KMS-11 (cell line): Measurements from ENCODE around the gene DNAJB12.

ENCODE experiments used
- H2AFZ ChIP-seq: fragments of 200-600 bp; sonication (generic); 2 replicates; pipeline ENCODE4 v1.6.1; 2016; ENCODE audit warnings: antibody characterized with exemption, mixed run types, low read depth
- H3K27ac ChIP-seq: fragments of 200-600 bp; sonication (generic); 2 replicates; pipeline ENCODE4 v1.6.1; 2016; ENCODE audit warnings: mild to moderate bottlenecking, mixed run types
- H3K27me3 ChIP-seq: fragments of 200-600 bp; sonication (generic); 2 replicates; pipeline ENCODE4 v1.6.1; 2017; ENCODE audit warnings: mild to moderate bottlenecking, low read depth, mixed run types, moderate library complexity; ENCODE audit not compliant: insufficient read depth
- H3K36me3 ChIP-seq: fragments of 200-600 bp; sonication (generic); 2 replicates; pipeline ENCODE4 v1.6.1; 2017; ENCODE audit warnings: mild to moderate bottlenecking, mixed run types; ENCODE audit not compliant: insufficient read depth
- H3K4me1 ChIP-seq: fragments of 200-600 bp; sonication (generic); 2 replicates; pipeline ENCODE4 v1.6.1; 2016; ENCODE audit warnings: mild to moderate bottlenecking, low read depth, mixed run types; ENCODE audit not compliant: poor library complexity, severe bottlenecking
- H3K4me2 ChIP-seq: fragments of 200-600 bp; sonication (generic); 2 replicates; pipeline ENCODE4 v1.7.0; 2016; ENCODE audit warnings: mild to moderate bottlenecking, mixed run types
- H3K4me3 ChIP-seq: fragments of 200-600 bp; sonication (generic); IDR thresholded peaks from 2 replicates; pipeline ENCODE4 v1.6.1; 2017; ENCODE audit warnings: low read depth, low read length, mixed read lengths; ENCODE audit not compliant: insufficient read depth
- H3K79me2 ChIP-seq: fragments of 200-600 bp; sonication (generic); 2 replicates; pipeline ENCODE4 v1.6.1; 2016; ENCODE audit warnings: low read depth, mixed run types; ENCODE audit not compliant: insufficient read depth
- H3K9ac ChIP-seq: fragments of 200-600 bp; sonication (generic); 2 replicates; pipeline ENCODE4 v1.6.1; 2016; ENCODE audit warnings: mild to moderate bottlenecking, mixed run types
- H4K20me1 ChIP-seq: fragments of 200-600 bp; sonication (generic); 2 replicates; pipeline ENCODE4 v1.6.1; 2016; ENCODE audit warnings: mild to moderate bottlenecking, mixed run types; ENCODE audit not compliant: insufficient read depth
- TF ChIP-seq, protein P1 (sequence below): fragments of 200-600 bp; sonication (generic); conservative IDR thresholded peaks from 2 replicates; pipeline ENCODE4 v1.6.1; 2017; ENCODE audit warnings: low read depth, mild to moderate bottlenecking, antibody characterized with exemption, low read length, moderate library complexity, mixed read lengths

DNAJB12 gene

DNA sequence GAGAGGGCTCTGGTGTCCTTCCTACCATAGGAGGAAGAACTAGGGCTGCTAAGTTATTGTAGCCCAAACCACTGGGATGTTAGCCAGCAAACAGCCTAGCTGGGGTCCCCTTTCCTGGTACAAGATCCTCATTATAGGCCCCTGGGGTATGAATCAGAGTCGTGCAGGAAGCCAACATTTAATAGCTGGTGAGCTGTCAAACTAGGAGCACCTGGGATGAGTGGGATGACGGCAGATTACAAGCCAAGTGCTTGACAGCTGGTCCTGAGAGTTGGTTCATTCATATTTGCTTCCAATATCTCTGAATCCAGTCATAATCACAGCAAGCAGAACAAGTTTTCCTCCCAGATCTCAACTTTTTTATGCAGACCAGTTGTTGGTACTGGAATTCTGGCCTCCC is 25.1 kb upstream of the DNAJB12 start:
- H3K4me1 ChIP-seq, result no peaks in the 10 kb centered on the region
- H2AFZ ChIP-seq, result no peak overlapping the region
- no peaks in the 10 kb centered on the region for H3K79me2 ChIP-seq
- no peaks in the 10 kb centered on the region for H4K20me1 ChIP-seq
- no peaks in the 10 kb centered on the region for H3K36me3 ChIP-seq
- H3K9ac ChIP-seq, result no peak overlapping the region
- no peak overlapping the region for H3K4me2 ChIP-seq
- no peaks in the 10 kb centered on the region for H3K27me3 ChIP-seq
- TF ChIP-seq, protein P1, sequence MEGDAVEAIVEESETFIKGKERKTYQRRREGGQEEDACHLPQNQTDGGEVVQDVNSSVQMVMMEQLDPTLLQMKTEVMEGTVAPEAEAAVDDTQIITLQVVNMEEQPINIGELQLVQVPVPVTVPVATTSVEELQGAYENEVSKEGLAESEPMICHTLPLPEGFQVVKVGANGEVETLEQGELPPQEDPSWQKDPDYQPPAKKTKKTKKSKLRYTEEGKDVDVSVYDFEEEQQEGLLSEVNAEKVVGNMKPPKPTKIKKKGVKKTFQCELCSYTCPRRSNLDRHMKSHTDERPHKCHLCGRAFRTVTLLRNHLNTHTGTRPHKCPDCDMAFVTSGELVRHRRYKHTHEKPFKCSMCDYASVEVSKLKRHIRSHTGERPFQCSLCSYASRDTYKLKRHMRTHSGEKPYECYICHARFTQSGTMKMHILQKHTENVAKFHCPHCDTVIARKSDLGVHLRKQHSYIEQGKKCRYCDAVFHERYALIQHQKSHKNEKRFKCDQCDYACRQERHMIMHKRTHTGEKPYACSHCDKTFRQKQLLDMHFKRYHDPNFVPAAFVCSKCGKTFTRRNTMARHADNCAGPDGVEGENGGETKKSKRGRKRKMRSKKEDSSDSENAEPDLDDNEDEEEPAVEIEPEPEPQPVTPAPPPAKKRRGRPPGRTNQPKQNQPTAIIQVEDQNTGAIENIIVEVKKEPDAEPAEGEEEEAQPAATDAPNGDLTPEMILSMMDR, result no peak
- H3K4me3 ChIP-seq, result no peak overlapping the region
- H3K27ac ChIP-seq, result no peak overlapping the region

DNA sequence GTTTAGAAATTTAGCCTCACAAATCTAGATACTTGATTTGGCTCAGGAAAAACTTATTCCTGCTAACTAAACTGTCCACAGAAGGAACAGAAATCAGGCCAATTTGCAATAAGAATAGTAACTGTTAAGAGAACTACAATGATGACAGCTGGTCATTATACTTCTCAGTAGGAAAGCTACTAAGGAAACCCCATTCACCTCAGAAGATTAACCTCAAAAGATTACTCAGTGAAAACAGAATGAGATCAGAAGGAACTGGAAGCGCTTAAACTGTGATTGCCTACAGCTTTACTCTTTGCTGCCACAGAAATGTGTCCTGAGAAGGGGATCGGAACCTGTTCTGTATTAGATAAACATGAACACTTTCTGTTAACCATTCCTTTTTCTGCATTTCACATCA is 24.3 kb upstream of the DNAJB12 start:
- H3K27me3 ChIP-seq, result no peaks in the 10 kb centered on the region
- no peak overlapping the region for H3K4me2 ChIP-seq
- no peak overlapping the region for H3K4me3 ChIP-seq
- no peak overlapping the region for H2AFZ ChIP-seq
- TF ChIP-seq, protein P1, result no peak
- H3K36me3 ChIP-seq, result no peaks in the 10 kb centered on the region
- no peaks in the 10 kb centered on the region for H4K20me1 ChIP-seq
- H3K79me2 ChIP-seq, result no peaks in the 10 kb centered on the region
- no peaks in the 10 kb centered on the region for H3K4me1 ChIP-seq
- no peak overlapping the region for H3K27ac ChIP-seq
- no peak overlapping the region for H3K9ac ChIP-seq

DNA sequence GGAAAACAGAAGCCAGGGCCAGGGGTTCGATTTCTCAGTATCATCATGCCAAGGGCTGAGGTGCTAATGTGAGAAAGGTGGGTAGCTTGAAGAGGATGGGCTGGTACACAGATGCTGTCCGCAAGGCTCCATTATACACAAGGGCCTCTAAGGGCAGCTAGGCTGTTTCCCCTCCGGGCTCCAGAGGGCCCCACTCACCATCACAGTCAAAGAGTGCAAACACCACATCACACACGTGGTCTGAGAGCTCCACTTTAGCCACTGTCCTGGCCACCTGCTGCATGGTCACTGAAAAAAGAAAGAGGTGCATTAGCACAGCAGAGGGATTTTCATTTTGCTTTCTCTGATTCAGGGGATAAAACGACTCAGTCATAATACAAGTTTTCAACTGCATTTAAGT is 20.9 kb upstream of the DNAJB12 start:
- Histone ChIP-seq H3K4me2 (no peak overlapping the region), H3K4me3 (no peak overlapping the region), H3K27me3 (no peaks in the 10 kb centered on the region), H2AFZ (no peak overlapping the region), H3K4me1 (peaks cover 3% of the 10 kb centered on the region), H4K20me1 (no peaks in the 10 kb centered on the region), H3K9ac (no peak overlapping the region), H3K79me2 (no peaks in the 10 kb centered on the region), H3K27ac (no peak overlapping the region), H3K36me3 (no peaks in the 10 kb centered on the region)
- TF ChIP-seq, protein P1, result no peak

DNA sequence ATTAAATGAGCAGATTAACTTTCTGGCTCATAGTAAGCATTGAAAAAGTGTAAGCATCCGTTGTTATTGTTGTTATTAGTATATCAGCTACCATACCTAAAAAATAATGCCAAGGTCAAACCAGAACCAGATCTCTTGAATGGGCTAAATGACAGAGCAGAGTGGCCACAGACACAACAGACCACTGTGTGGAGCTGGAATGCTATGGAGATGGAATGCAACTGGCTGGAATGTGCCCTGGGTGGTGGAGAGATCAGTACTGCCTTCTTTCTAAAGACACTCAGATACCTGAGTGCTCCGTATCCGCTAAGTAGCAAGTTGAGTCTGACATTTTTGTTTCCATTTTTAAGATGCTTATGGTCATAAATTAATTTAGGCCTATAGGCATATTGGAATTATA is 20.5 kb upstream of the DNAJB12 start:
- TF ChIP-seq, protein P1, result no peak
- H3K27ac ChIP-seq, result no peak overlapping the region
- H3K79me2 ChIP-seq, result no peaks in the 10 kb centered on the region
- no peak overlapping the region for H2AFZ ChIP-seq
- no peak overlapping the region for H3K4me2 ChIP-seq
- H3K4me3 ChIP-seq, result no peak overlapping the region
- no peaks in the 10 kb centered on the region for H4K20me1 ChIP-seq
- no peak overlapping the region for H3K9ac ChIP-seq
- no peaks in the 10 kb centered on the region for H3K27me3 ChIP-seq
- H3K4me1 ChIP-seq, result peaks cover 7% of the 10 kb centered on the region
- no peaks in the 10 kb centered on the region for H3K36me3 ChIP-seq

DNA sequence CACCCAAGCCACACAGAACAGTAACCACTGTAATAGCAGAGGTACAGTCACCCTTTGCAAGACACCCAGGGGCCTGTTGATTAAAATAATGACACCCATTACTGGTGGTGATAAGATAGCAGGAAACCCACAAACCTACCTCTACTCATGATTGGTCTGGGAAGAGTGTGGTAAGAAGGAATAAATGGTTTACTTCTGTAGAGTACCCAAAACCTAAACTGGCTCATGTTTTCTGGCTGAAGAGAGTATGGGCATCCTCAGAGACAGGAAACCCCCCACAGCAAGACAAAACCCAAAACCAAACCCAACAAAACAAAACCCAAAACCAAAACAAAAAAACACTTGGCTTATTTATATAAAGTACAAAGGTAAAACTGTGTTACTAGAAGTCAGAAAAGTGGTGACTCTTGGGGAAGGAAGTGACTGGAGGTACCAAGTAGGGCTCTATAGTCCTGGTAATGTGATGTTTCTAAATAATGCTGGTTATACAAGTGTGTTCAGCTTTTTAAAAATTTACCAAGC is 15.5 kb upstream of the DNAJB12 start:
- H3K36me3 ChIP-seq, result no peaks in the 10 kb centered on the region
- TF ChIP-seq, protein P1, result no peak
- H3K4me1 ChIP-seq, result peaks cover 10% of the 10 kb centered on the region
- no peak overlapping the region for H3K4me3 ChIP-seq
- H4K20me1 ChIP-seq, result no peaks in the 10 kb centered on the region
- H3K27ac ChIP-seq, result no peak overlapping the region
- no peak overlapping the region for H2AFZ ChIP-seq
- no peak overlapping the region for H3K9ac ChIP-seq
- H3K27me3 ChIP-seq, result no peaks in the 10 kb centered on the region
- H3K4me2 ChIP-seq, result no peak overlapping the region
- no peaks in the 10 kb centered on the region for H3K79me2 ChIP-seq
